Measurements from ENCODE around the gene PRMT3.
"Not testable (repeated sequence)": the region's sequence is repeated elsewhere in the genome, so short reads cannot be mapped to it uniquely, and the experiment has no call there.

PRMT3 gene

GRCh38 chr11:20374741-20375300, 12.7 kb upstream of the PRMT3 start:
- DNase-seq (no peak), ATAC-seq (no peak)

- ATAC-seq = no peak
- no peak for DNase-seq
These were observed 11.3 kb upstream of the PRMT3 start for GRCh38 chr11:20376162-20376730.

- ATAC-seq, DNase-seq: not testable (repeated sequence)
These were observed 1.5 kb upstream of the PRMT3 start for GRCh38 chr11:20385996-20386395.

- DNase-seq (peak; percentile 38), ATAC-seq (no peak)
These were observed 860 bp downstream of the PRMT3 start for GRCh38 chr11:20388096-20389055.

GRCh38 chr11:20397281-20397680, 9.8 kb downstream of the PRMT3 start:
- DNase-seq = no peak

GRCh38 chr11:20399498-20399897, 12.0 kb downstream of the PRMT3 start:
- DNase-seq (no peak), ATAC-seq (no peak)

More at GRCh38 chr11:20397281-20397680, 9.8 kb downstream of the PRMT3 start:
- peak; percentile 57 for ATAC-seq

- no peak for ATAC-seq
- DNase-seq = no peak
These were observed 15.5 kb downstream of the PRMT3 start for GRCh38 chr11:20403059-20403458.

- ATAC-seq (no peak), DNase-seq (no peak)
These were observed 19.0 kb downstream of the PRMT3 start for GRCh38 chr11:20406484-20406883.

GRCh38 chr11:20407344-20407743, 19.8 kb downstream of the PRMT3 start:
- DNase-seq (no peak), ATAC-seq (no peak)

- peak; percentile 85 for ATAC-seq
- DNase-seq = no peak
These were observed 27.9 kb downstream of the PRMT3 start for GRCh38 chr11:20415432-20415831.

- DNase-seq (no peak), ATAC-seq (no peak)
These were observed 30.3 kb downstream of the PRMT3 start for GRCh38 chr11:20417771-20418170.

GRCh38 chr11:20421946-20422345, 34.4 kb downstream of the PRMT3 start:
- DNase-seq = no peak
- ATAC-seq = peak; percentile 14

- ATAC-seq (no peak), DNase-seq (no peak)
These were observed 41.7 kb downstream of the PRMT3 start for GRCh38 chr11:20429216-20429615.

GRCh38 chr11:20438637-20439036, 51.1 kb downstream of the PRMT3 start:
- DNase-seq (no peak), ATAC-seq (peak; percentile 28)

- no peak for ATAC-seq
These were observed 56.1 kb downstream of the PRMT3 start for GRCh38 chr11:20443596-20443995.

GRCh38 chr11:20444535-20444934, 57.0 kb downstream of the PRMT3 start:
- ATAC-seq = no peak
- DNase-seq = no peak

More at GRCh38 chr11:20443596-20443995, 56.1 kb downstream of the PRMT3 start:
- no peak for DNase-seq

- no peak for ATAC-seq
- no peak for DNase-seq
These were observed 61.3 kb downstream of the PRMT3 start for GRCh38 chr11:20448834-20449233.

- DNase-seq = no peak
- no peak for ATAC-seq
These were observed 63.3 kb downstream of the PRMT3 start for GRCh38 chr11:20450829-20451228.

- DNase-seq (no peak), ATAC-seq (no peak)
These were observed 64.1 kb downstream of the PRMT3 start for GRCh38 chr11:20451568-20451967.

GRCh38 chr11:20452585-20452984, 65.1 kb downstream of the PRMT3 start:
- DNase-seq (no peak), ATAC-seq (no peak)

GRCh38 chr11:20453657-20454316, 66.3 kb downstream of the PRMT3 start:
- ATAC-seq = no peak
- no peak for DNase-seq

GRCh38 chr11:20457001-20457799, 69.7 kb downstream of the PRMT3 start:
- DNase-seq (no peak), ATAC-seq (no peak)
